Activated naive CD8-positive, alpha-beta T cell (primary cell): Measurements from ENCODE around the gene KRTCAP2.
"Not testable (repeated sequence)": the region's sequence is repeated elsewhere in the genome, so short reads cannot be mapped to it uniquely, and the experiment has no call there.

ENCODE experiments used
- H3K27ac Mint-ChIP-seq: one replicate; pipeline ENCODE4 v1.8.0; 2021; ENCODE audit warnings: mixed read lengths
- H3K27me3 Mint-ChIP-seq: one replicate; pipeline ENCODE4 v1.8.0; 2021; ENCODE audit warnings: mixed read lengths
- H3K36me3 Mint-ChIP-seq: one replicate; pipeline ENCODE4 v1.8.0; 2021; ENCODE audit warnings: mixed read lengths
- H3K4me1 Mint-ChIP-seq: one replicate; pipeline ENCODE4 v1.8.0; 2021; ENCODE audit warnings: low read depth, mixed read lengths
- H3K4me3 Mint-ChIP-seq: one replicate; pipeline ENCODE4 v1.8.0; 2021; ENCODE audit warnings: mild to moderate bottlenecking, mixed read lengths
- H3K9me3 Mint-ChIP-seq: one replicate; pipeline ENCODE4 v1.8.0; 2021; ENCODE audit warnings: low read depth, mixed read lengths

Gene KRTCAP2

DNA sequence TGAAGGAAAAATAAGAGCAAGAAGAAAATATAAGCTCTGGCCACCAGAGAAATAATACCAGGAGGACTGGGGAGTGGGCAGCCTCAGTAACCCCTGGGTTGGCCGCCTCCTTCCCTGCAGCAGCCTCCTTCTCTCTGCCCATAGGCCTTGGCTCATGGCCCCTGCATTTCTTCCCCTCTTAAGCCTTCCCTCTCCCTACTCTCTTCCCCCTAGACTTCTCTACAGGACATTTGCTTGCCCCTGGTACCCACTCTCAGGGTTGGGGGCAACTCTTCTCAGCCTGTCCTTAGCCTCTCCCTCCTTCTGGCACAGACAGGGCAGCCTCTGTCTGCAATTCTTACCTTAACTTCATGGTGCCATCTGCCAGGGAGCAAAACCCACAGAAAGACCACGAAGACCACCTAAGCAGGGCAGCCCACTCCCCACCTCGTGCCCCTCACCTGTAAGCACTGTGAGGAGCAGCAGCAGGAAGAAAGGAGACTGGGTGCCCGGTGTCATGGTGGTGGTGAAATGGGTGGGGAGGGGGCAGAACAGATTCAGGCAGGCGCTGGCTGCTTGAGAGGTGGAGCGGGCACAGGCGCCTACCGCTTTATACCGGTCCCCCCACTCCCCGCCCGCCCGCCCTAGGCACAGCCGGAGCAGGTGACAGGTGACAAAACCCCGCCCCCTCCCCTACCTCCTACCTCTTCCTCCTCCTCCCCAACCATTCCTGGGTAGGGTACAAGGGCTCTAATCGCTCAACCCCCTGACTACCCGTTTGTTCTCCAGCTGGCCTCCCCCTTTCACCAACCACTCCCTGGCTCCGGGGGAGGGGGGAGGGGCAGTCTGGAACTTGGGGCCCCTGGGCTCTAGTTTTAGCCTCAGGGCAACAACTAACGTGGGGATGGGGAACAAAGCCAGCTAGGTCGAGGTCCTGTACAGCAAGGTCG is 19.5 kb upstream of the KRTCAP2 start:
- Mint-ChIP-seq H3K27ac (peak overlapping the region; percentile 98), H3K4me3 (peak overlapping the region; percentile 91), H3K9me3 (no peaks in the 10 kb centered on the region), H3K4me1 (peaks cover 31% of the 10 kb centered on the region), H3K36me3 (no peaks in the 10 kb centered on the region), H3K27me3 (no peaks in the 10 kb centered on the region)

DNA sequence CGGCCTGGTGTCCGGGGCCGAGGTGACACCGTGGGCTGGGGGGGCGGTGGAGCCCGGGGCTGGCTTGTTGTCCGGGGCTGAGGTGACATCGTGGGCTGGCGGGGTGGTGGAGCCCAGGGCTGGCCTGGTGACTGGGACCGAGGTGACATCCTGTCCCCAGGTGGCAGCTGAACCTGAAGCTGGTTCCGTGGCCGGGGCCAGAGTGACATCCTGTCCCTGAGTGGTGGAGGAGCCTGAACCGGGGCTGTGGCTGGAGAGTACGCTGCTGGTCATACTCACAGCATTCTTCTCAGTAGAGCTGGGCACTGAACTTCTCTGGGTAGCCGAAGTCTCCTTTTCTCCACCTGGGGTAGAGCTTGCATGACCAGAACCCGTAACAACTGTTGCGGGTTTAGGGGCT is 18.8 kb upstream of the KRTCAP2 start:
- peaks cover 31% of the 10 kb centered on the region for H3K4me1 Mint-ChIP-seq
- H3K9me3 Mint-ChIP-seq: no peaks in the 10 kb centered on the region
- no peaks in the 10 kb centered on the region for H3K27me3 Mint-ChIP-seq
- H3K27ac Mint-ChIP-seq: peak overlapping the region; percentile 79
- no peaks in the 10 kb centered on the region for H3K36me3 Mint-ChIP-seq
- H3K4me3 Mint-ChIP-seq: peak overlapping the region; percentile 42

DNA sequence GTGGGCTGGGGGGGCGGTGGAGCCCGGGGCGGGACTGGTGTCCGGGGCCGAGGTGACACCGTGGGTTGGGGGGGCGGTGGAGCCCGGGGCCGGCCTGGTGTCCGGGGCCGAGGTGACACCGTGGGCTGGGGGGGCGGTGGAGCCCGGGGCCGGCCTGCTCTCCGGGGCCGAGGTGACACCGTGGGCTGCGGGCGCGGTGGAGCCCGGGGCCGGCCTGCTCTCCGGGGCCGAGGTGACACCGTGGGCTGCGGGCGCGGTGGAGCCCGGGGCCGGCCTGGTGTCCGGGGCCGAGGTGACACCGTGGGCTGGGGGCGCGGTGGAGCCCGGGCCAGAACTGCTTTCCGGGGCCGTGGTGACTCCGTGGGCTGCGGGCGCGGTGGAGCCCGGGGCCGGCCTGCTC is 16.8 kb upstream of the KRTCAP2 start:
- H3K4me1 Mint-ChIP-seq: peaks cover 25% of the 10 kb centered on the region
- H3K27me3 Mint-ChIP-seq, H3K36me3 Mint-ChIP-seq, H3K27ac Mint-ChIP-seq, H3K4me3 Mint-ChIP-seq, H3K9me3 Mint-ChIP-seq: not testable (repeated sequence)

DNA sequence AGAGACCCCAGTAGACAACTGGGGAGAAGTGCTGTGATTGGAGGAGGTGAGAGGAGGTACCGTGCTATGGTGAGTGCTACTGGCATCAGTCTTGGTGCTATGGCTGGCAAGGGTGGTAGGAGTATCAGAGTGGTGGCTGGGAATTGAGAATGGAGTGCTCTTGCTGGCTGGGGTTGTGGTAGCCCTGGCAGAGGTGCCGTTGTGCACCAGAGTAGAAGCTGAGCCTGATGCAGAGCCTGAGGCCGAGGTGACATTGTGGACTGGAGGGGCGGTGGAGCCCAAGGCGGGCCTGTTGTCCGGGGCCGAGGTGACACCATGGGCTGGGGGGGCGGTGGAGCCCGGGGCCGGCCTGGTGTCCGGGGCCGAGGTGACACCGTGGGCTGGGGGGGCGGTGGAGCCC is 15.2 kb upstream of the KRTCAP2 start:
- Mint-ChIP-seq H3K27me3 (no peaks in the 10 kb centered on the region), H3K36me3 (peaks cover 2% of the 10 kb centered on the region), H3K27ac (peak overlapping the region; percentile 80), H3K4me1 (peaks cover 13% of the 10 kb centered on the region), H3K9me3 (no peaks in the 10 kb centered on the region), H3K4me3 (peak overlapping the region; percentile 30)

DNA sequence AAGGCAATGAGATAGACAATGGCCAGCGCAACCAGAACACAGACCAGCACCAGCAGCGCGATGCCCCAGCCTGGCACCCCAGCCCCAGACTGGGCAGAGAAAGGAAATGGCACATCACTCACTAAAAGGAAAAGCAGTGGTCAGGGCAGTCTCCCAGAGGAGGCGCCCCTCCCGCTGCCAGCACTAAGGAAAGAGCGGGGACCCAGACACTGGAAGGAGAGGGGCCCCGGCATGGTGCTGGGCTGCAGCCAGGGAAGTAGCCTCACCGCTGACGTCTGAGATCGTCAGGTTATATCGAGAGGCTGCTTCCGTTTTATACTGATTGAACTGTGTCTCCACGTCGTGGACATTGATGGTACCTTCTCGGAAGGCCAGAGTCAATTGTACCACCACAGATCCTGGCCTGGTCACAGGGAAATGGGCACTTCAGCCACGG is 14.4 kb upstream of the KRTCAP2 start:
- Mint-ChIP-seq H3K27me3 (no peaks in the 10 kb centered on the region), H3K4me1 (peaks cover 7% of the 10 kb centered on the region), H3K36me3 (peaks cover 2% of the 10 kb centered on the region), H3K27ac (no peak overlapping the region), H3K9me3 (no peaks in the 10 kb centered on the region), H3K4me3 (no peak overlapping the region)

DNA sequence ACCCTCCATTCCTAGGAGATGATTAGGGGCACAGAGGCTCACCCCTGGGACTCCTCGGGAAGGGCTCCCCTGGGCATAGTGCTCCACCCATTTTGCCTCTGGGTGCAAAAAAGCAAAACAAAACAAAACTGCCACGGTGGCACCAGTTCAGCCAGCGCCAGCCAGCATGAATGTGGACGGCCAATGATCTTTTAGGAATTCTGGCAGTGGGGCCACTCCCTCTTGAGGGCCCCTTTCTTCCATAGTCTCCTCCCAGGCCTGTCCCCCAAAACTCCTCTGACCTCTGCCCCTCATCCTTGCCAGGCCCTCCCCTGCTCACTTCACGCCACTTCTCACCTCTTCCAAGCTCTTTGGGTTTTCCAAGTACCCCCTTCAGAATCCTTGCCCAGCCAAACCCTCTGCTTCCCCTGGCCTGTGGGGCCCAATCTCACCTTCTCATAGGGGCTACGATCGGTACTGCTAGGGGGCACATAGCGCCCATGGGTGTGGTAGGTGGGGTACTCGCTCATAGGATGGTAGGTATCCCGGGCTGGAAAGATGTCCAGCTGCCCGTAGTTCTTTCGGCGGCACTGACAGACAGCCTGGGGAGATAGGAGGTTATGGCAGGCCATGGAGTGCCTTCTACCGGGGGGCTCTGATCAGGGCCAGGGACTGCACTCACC is 13.8 kb upstream of the KRTCAP2 start:
- no peak overlapping the region for H3K4me3 Mint-ChIP-seq
- no peaks in the 10 kb centered on the region for H3K9me3 Mint-ChIP-seq
- H3K36me3 Mint-ChIP-seq: peaks cover 2% of the 10 kb centered on the region
- no peaks in the 10 kb centered on the region for H3K27me3 Mint-ChIP-seq
- H3K4me1 Mint-ChIP-seq: peaks cover 3% of the 10 kb centered on the region
- H3K27ac Mint-ChIP-seq: no peak overlapping the region

DNA sequence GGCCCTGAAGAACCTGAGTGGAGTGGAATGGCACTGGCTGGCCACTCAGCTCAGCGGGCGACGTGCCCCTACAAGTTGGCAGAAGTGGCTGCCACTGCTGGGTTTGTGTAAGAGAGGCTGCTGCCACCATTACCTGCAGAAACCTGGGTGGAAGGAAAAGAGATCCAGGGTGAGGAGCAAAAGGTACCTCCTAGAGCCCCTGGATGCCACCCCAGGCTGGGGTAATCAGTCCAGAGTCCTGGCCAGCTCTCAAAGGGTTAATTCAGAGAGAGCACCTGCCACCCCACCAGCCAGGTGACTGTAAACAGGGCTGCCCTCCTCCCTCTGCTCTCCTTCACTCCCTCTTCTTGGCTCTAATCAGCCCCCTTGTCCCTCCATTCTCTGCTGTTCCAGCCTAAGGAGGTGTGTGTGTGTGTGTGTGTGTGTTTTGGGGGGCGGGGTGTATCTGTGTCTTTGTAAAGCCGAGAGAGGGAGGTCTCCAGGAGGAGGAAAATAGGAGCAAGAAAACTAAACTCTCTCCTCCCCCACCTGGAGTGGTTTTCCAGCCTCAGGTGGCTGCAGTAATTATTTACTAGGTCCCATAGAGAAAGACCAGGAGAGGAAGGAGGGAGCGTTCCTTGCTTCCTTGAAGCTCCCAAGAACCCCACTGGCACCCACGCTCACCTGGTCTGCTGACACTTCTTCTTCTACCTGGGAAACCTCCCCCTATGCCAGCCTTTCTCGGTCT is 13.1 kb upstream of the KRTCAP2 start:
- Mint-ChIP-seq H3K36me3 (peaks cover 2% of the 10 kb centered on the region), H3K27ac (no peak overlapping the region), H3K9me3 (no peaks in the 10 kb centered on the region), H3K27me3 (no peaks in the 10 kb centered on the region), H3K4me1 (peaks cover 3% of the 10 kb centered on the region), H3K4me3 (no peak overlapping the region)

DNA sequence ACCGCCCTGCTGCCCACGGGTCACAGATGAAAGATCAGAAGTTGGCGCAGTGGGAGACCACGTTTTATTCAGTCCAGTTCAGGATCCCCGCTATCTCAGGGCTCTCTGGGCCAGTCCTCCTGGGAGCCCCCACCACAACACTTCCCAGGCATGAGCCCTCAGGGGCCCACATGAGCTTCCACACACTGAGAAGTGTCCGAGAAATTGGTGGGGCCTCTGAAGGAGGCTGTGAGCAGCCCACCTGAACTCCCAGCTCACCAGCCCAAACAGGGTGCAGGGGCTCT is 12.6 kb upstream of the KRTCAP2 start:
- H3K4me1 Mint-ChIP-seq: peaks cover 3% of the 10 kb centered on the region
- no peaks in the 10 kb centered on the region for H3K27me3 Mint-ChIP-seq
- H3K9me3 Mint-ChIP-seq: no peaks in the 10 kb centered on the region
- H3K36me3 Mint-ChIP-seq: peaks cover 2% of the 10 kb centered on the region
- no peak overlapping the region for H3K4me3 Mint-ChIP-seq
- no peak overlapping the region for H3K27ac Mint-ChIP-seq

DNA sequence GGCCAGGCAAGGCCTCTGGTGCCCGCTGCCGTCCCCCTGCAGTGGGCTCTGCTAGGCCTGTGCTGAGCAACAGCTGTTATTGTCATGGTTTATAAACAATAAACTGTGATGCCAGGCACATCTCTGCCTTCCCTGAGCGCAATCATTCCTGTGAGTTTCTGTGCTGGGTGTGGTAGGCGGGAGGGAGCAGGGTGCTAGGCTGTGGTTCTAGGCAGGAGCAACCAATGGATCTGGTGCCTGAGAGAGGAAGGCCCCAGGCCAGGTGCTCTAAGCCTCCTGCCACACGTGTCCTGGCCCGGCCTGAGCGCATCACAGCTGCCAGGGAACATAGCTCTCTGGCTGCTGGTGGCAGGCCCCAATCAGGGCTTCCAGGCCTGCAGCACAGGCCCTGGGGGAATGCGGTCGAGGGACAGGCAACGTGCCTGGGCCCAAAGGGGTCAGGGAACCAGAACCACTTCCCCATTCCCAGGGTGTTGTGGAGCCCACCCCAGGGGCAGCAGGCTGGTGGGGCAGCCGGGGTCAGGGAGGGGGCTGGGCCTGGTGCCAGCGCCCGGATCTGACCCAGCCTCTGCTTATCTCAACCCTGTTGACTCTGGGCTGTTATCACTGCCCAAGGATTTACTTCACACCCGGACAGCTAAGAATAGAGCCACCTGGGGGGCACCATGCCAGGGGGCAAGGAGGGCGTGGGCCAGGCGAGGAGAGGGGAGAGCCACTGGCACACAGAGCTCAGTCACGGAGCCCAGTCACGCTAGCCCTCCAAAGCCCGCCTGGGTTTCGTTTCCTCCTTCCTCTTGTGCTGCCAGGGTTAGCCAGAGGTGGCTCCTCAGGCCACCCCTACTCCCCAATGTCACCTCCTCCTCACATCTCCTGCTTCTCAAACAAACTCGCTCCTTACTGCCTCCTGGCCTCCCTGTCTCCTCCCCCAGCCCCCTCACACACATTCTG is 12.0 kb upstream of the KRTCAP2 start:
- Mint-ChIP-seq H3K36me3 (peaks cover 2% of the 10 kb centered on the region), H3K9me3 (no peaks in the 10 kb centered on the region), H3K4me1 (peaks cover 3% of the 10 kb centered on the region), H3K27ac (no peak overlapping the region), H3K27me3 (no peaks in the 10 kb centered on the region), H3K4me3 (no peak overlapping the region)

DNA sequence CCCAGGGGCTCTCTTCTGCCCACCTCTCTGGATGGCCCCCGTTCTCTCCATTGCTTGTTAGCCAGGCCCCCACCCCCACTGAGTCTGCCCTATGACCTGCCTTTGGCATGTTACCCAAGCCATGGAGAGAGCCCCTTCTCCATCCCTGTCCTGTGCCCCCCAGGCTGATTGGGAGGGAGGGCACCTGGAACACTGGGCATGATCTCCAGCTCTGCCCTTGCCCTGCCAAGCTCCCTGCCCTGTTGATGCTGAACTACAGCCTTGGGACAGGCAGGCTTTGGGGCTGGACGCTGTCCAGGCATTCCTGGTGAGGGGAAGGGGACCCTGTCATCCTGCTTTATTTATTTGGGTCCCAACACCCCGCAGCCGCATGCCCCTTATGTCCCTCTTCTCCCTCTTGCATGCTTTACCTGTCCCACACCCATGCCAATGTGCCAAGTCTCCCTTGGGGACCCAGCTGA is 11.3 kb upstream of the KRTCAP2 start:
- peaks cover 2% of the 10 kb centered on the region for H3K36me3 Mint-ChIP-seq
- peaks cover 3% of the 10 kb centered on the region for H3K4me1 Mint-ChIP-seq
- no peaks in the 10 kb centered on the region for H3K27me3 Mint-ChIP-seq
- H3K4me3 Mint-ChIP-seq: no peak overlapping the region
- H3K9me3 Mint-ChIP-seq: no peaks in the 10 kb centered on the region
- H3K27ac Mint-ChIP-seq: no peak overlapping the region

DNA sequence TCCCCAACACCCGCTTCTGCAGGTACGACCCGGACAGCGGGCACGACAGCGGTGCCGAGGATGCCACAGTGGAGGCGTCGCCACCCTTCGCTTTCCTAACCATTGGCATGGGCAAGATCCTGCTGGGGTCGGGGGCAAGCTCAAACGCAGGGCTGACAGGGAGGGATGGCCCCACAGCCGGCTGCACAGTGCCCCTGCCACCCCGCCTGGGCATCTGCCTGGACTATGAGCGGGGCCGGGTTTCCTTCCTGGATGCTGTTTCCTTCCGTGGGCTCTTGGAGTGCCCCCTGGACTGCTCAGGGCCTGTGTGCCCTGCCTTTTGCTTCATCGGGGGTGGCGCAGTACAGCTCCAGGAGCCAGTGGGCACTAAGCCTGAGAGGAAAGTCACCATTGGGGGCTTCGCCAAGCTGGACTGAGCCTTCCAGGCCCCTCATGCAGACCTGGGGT is 10.7 kb upstream of the KRTCAP2 start:
- H3K9me3 Mint-ChIP-seq: no peaks in the 10 kb centered on the region
- peaks cover 2% of the 10 kb centered on the region for H3K36me3 Mint-ChIP-seq
- no peak overlapping the region for H3K27ac Mint-ChIP-seq
- H3K4me1 Mint-ChIP-seq: peaks cover 3% of the 10 kb centered on the region
- H3K27me3 Mint-ChIP-seq: no peaks in the 10 kb centered on the region
- H3K4me3 Mint-ChIP-seq: no peak overlapping the region

DNA sequence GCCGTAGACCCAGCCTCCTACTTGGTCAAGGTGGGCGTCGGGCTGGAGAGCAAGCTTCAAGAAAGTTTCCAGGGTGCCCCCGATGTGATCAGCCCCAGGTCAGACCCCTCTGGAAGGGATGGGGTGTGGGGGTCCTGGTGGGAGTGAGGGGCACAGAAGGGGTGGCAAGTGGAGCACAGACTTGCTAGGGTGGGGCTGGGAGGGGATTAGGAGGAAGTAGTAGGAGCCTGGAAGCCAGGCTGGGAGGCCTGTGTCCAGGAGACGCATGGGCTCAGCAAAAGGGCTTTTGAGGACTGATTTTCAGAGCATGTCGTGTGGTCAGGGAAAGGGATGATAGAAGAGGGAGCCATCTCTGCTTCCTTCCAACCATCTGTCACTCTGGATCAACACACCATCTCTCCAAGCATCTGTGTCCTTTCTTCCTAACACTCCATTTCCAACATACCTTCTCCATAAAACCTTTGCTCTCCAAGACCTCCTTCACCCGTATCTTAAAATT is 9.0 kb upstream of the KRTCAP2 start:
- H3K9me3 Mint-ChIP-seq: no peaks in the 10 kb centered on the region
- peaks cover 4% of the 10 kb centered on the region for H3K36me3 Mint-ChIP-seq
- no peaks in the 10 kb centered on the region for H3K4me1 Mint-ChIP-seq
- H3K27ac Mint-ChIP-seq: no peak overlapping the region
- H3K4me3 Mint-ChIP-seq: no peak overlapping the region
- no peaks in the 10 kb centered on the region for H3K27me3 Mint-ChIP-seq

DNA sequence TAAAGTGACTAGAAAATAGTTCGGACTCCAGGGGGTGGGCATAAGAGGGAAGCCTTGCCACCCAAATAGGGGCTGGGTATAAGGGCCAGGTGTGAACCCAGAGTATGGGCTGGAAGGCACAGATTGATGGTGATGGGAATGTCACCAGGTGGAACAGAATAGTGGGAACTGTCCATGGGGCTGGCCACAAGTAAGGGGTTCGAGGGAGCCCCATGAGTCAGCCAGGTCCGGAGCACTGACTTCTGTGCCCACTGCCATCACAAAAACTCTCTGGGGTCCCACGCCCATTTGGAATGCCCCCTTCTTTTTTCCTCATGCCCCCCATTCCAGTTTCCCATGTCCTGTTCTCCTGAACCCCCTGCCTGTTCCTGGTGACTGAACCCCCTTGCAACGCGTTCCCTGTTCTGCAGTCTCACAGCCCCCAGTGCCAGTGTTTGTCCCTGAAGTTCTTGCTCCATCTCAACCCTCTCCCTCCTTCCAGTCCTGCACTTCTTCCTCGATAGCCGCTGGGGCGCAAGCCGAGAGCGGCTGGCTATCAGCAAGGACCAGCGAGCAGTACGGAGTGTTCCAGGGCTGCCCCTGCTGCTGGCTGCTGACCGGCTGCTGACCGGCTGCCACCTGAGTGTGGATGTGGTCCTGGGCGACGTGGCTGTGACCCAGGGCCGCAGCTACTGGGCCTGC is 8.4 kb upstream of the KRTCAP2 start:
- Mint-ChIP-seq H3K9me3 (no peaks in the 10 kb centered on the region), H3K27ac (no peak overlapping the region), H3K4me3 (no peak overlapping the region), H3K36me3 (peaks cover 4% of the 10 kb centered on the region), H3K4me1 (peaks cover 5% of the 10 kb centered on the region), H3K27me3 (no peaks in the 10 kb centered on the region)
